HG03460 (cell line): ENCODE results near the gene CSNK2A3.
"Not testable (repeated sequence)": the region's sequence is repeated elsewhere in the genome, so short reads cannot be mapped to it uniquely, and the experiment has no call there.

Source experiments
- ATAC-seq: cut with Tn5 transposase; IDR thresholded peaks from one replicate; pipeline ENCODE4 v1.9.1; 2021; ENCODE audit not compliant: unreplicated experiment

Gene CSNK2A3

GRCh38 chr11:11352878-11353277, at the start of gene CSNK2A3:
Gene CSNK2A3 (minus strand): TSS chr11:11353250. CDS start chr11:11353119, 131 bp downstream.
- not testable (repeated sequence) for ATAC-seq

GRCh38 chr11:11401960-11402535, 49.0 kb upstream of the CSNK2A3 start:
- ATAC-seq, result no peak

- no peak for ATAC-seq
Observed at GRCh38 chr11:11400635-11401232, 47.7 kb upstream of the CSNK2A3 start.

- ATAC-seq, result no peak
Observed at GRCh38 chr11:11400121-11400520, 47.1 kb upstream of the CSNK2A3 start.

- no peak for ATAC-seq
Observed at GRCh38 chr11:11397781-11398180, 44.7 kb upstream of the CSNK2A3 start.

GRCh38 chr11:11397036-11397415, 44.0 kb upstream of the CSNK2A3 start:
- no peak for ATAC-seq

GRCh38 chr11:11396301-11397035, 43.4 kb upstream of the CSNK2A3 start:
- no peak for ATAC-seq

- no peak for ATAC-seq
Observed at GRCh38 chr11:11395126-11395525, 42.1 kb upstream of the CSNK2A3 start.

- no peak for ATAC-seq
Observed at GRCh38 chr11:11394241-11394640, 41.2 kb upstream of the CSNK2A3 start.

GRCh38 chr11:11391796-11392463, 38.9 kb upstream of the CSNK2A3 start:
- ATAC-seq, result no peak

- ATAC-seq, result no peak
Observed at GRCh38 chr11:11391169-11391568, 38.1 kb upstream of the CSNK2A3 start.

GRCh38 chr11:11390068-11390771, 37.2 kb upstream of the CSNK2A3 start:
- no peak for ATAC-seq

- no peak for ATAC-seq
Observed at GRCh38 chr11:11389238-11389637, 36.2 kb upstream of the CSNK2A3 start.

GRCh38 chr11:11387622-11388305, 34.7 kb upstream of the CSNK2A3 start:
- no peak for ATAC-seq

GRCh38 chr11:11387207-11387606, 34.2 kb upstream of the CSNK2A3 start:
- ATAC-seq, result no peak

- no peak for ATAC-seq
Observed at GRCh38 chr11:11384829-11385228, 31.8 kb upstream of the CSNK2A3 start.

GRCh38 chr11:11383995-11384394, 30.9 kb upstream of the CSNK2A3 start:
- no peak for ATAC-seq

- no peak for ATAC-seq
Observed at GRCh38 chr11:11382858-11383532, 29.9 kb upstream of the CSNK2A3 start.

GRCh38 chr11:11381471-11382105, 28.5 kb upstream of the CSNK2A3 start:
- no peak for ATAC-seq

GRCh38 chr11:11380883-11381282, 27.8 kb upstream of the CSNK2A3 start:
- no peak for ATAC-seq
